ENCODE results near the gene MAZ. TPM values are rescaled to one million over a fixed set of nuclear protein-coding genes. Genes with fewer than 3 reads are reported as not detected.
A peak's percentile ranks its signal among the peaks of the same experiment; 100 is the strongest.

Gene MAZ
- total and polyA plus RNA-seq, 2 of the 13 experiments (the other 11 are each of a cell fraction or from before 2014, with no cell fraction given): 203 to 277 TPM

GRCh38 chr16:29848420-29849297 lies 42.3 kb downstream of the MAZ start (continued):
- peak; percentile 95 for TF ChIP-seq TFAP4 (IDR thresholded peaks at IDR 0.05; ENCODE audit: borderline replicate concordance, low read depth)
- no peak for TF ChIP-seq ZC3H13 (CRISPR knock-in tag; IDR thresholded peaks at IDR 0.05)
- TF ChIP-seq CREB3 (CRISPR knock-in tag; IDR thresholded peaks at IDR 0.05): no peak
- TF ChIP-seq ZBTB21 (CRISPR knock-in tag; IDR thresholded peaks at IDR 0.05): no peak
- no peak for TF ChIP-seq ZNF343 (CRISPR knock-in tag; IDR thresholded peaks at IDR 0.05)
- no peak for TF ChIP-seq AFF4 (CRISPR knock-in tag; IDR thresholded peaks at IDR 0.05)
- TF ChIP-seq PREB (CRISPR knock-in tag; IDR thresholded peaks at IDR 0.05): no peak
- TF ChIP-seq ZBED4 (CRISPR knock-in tag; IDR thresholded peaks at IDR 0.05; ENCODE audit: borderline replicate concordance): 0 out of 2 replicates have a peak, but pooled peaks have one; percentile 37
- peak; percentile 42; the same call in 1 of the 2 replicates for TF ChIP-seq PHF8 (CRISPR knock-in tag; IDR thresholded peaks at IDR 0.05)
- TF ChIP-seq HHEX (CRISPR knock-in tag; IDR thresholded peaks at IDR 0.05): no peak
- no peak for TF ChIP-seq GZF1 (CRISPR knock-in tag; IDR thresholded peaks at IDR 0.05)
- no peak for TF ChIP-seq MED13 (CRISPR knock-in tag; IDR thresholded peaks at IDR 0.05)
- TF ChIP-seq SNAI1 (CRISPR knock-in tag; IDR thresholded peaks at IDR 0.05; ENCODE audit: borderline replicate concordance): no peak
- TF ChIP-seq ZFX (CRISPR knock-in tag; IDR thresholded peaks at IDR 0.05; ENCODE audit: low read depth): peak; percentile 41; the same call in 1 of the 2 replicates
- 0 out of 2 replicates have a peak, but pooled peaks have one; percentile 5 for TF ChIP-seq HOXA5 (CRISPR knock-in tag; IDR thresholded peaks at IDR 0.05)
- TF ChIP-seq ZNF274 (CRISPR knock-in tag; IDR thresholded peaks at IDR 0.05): 0 out of 2 replicates have a peak, but pooled peaks have one; percentile 33
- TF ChIP-seq ZNF577 (CRISPR knock-in tag; IDR thresholded peaks at IDR 0.05; ENCODE audit: borderline replicate concordance, low read depth): no peak
- peak; percentile 87 for TF ChIP-seq ZNF121 (CRISPR knock-in tag; IDR thresholded peaks at IDR 0.05)
- TF ChIP-seq HMG20A (CRISPR knock-in tag; IDR thresholded peaks at IDR 0.05; ENCODE audit: borderline replicate concordance): no peak

Measured in HepG2 (cell line).